ENCODE measurements around the gene ANG.
A peak's percentile ranks its signal among the peaks of the same experiment; 100 is the strongest.

The ANG gene

DNA sequence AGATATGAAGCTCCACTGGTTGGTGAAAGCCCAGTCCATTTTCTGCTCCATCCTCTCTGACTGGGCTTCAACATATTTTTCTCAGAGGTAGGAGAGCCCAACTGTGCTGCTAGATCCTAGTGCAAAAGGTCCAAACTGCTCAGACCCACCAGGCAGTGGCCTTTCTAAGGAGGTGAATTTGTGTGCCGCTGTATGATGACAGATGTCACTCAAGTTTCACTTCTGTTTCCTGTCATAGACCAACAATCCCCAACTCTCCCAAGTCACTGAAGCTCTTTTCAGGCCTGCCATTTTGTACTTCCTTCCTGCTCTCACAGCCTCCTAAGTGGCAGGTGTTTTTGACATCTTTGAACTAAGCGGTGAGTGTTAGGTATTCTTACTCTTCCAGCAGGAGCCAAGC, 20.6 kb upstream of the ANG start:
- peak overlapping the region; percentile 27; the same call in 1 of the 2 replicates for H3K4me3 ChIP-seq (ENCODE audit: low read length)
- H3K4me1 ChIP-seq (ENCODE audit: low read length), result peaks cover 26% of the 10 kb centered on the region
- peak overlapping the region; percentile 68 for H3K27ac ChIP-seq (ENCODE audit: low read length)
- TF ChIP-seq EZH2phosphoT487 (IDR thresholded peaks at IDR 0.05; ENCODE audit: low read depth), result no peak
- TF ChIP-seq, protein P1, sequence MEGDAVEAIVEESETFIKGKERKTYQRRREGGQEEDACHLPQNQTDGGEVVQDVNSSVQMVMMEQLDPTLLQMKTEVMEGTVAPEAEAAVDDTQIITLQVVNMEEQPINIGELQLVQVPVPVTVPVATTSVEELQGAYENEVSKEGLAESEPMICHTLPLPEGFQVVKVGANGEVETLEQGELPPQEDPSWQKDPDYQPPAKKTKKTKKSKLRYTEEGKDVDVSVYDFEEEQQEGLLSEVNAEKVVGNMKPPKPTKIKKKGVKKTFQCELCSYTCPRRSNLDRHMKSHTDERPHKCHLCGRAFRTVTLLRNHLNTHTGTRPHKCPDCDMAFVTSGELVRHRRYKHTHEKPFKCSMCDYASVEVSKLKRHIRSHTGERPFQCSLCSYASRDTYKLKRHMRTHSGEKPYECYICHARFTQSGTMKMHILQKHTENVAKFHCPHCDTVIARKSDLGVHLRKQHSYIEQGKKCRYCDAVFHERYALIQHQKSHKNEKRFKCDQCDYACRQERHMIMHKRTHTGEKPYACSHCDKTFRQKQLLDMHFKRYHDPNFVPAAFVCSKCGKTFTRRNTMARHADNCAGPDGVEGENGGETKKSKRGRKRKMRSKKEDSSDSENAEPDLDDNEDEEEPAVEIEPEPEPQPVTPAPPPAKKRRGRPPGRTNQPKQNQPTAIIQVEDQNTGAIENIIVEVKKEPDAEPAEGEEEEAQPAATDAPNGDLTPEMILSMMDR (IDR thresholded peaks at IDR 0.05; ENCODE audit: low read depth, low read length), result no peak
- H3K9ac ChIP-seq (ENCODE audit: low read length), result peak overlapping the region; percentile 7; the same call in 1 of the 2 replicates
- no peaks in the 10 kb centered on the region for H3K27me3 ChIP-seq (ENCODE audit: low read depth, low read length)
- peak overlapping the region; percentile 8; the same call in 1 of the 2 replicates for H2AFZ ChIP-seq (ENCODE audit: low read depth, low read length)
- no peaks in the 10 kb centered on the region for H3K79me2 ChIP-seq (ENCODE audit: low read length)
- H3K4me2 ChIP-seq (ENCODE audit: low read length), result peak overlapping the region; percentile 71
- no peaks in the 10 kb centered on the region for H3K36me3 ChIP-seq (replicated peaks; ENCODE audit: low read depth, low read length)
- no peaks in the 10 kb centered on the region for H3K9me3 ChIP-seq (ENCODE audit: insufficient read depth, low read length)
- no peaks in the 10 kb centered on the region; the same call in 1 of the 2 replicates for H4K20me1 ChIP-seq (ENCODE audit: insufficient read depth, low read length)

DNA sequence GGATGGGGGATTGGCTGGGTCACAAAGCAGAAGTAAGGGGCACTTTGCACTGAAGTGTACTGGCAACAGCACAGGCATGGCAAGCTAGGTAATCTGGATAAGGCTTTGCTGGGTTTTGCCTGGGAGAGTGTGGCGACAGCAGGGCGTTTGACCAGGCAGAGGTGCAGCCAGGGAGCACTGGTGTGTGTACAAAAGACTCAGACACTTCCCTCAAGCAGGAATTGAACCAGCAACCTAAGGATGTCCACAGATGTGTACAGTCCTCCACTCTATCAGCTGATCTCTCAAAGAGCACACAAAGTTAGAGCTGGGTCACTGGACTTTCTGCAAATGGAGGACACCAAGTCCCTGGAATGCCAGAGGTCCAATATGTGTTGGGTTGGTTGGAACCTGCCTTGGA, 19.6 kb upstream of the ANG start:
- peaks cover 26% of the 10 kb centered on the region for H3K4me1 ChIP-seq (ENCODE audit: low read length)
- H2AFZ ChIP-seq (ENCODE audit: low read depth, low read length), result no peak overlapping the region
- H3K79me2 ChIP-seq (ENCODE audit: low read length), result no peaks in the 10 kb centered on the region
- TF ChIP-seq, protein P1 (IDR thresholded peaks at IDR 0.05; ENCODE audit: low read depth, low read length), result no peak
- no peak for TF ChIP-seq EZH2phosphoT487 (IDR thresholded peaks at IDR 0.05; ENCODE audit: low read depth)
- H3K9me3 ChIP-seq (ENCODE audit: insufficient read depth, low read length), result no peaks in the 10 kb centered on the region
- H3K4me2 ChIP-seq (ENCODE audit: low read length), result no peak overlapping the region
- no peaks in the 10 kb centered on the region for H3K36me3 ChIP-seq (replicated peaks; ENCODE audit: low read depth, low read length)
- no peak overlapping the region for H3K4me3 ChIP-seq (ENCODE audit: low read length)
- no peaks in the 10 kb centered on the region for H4K20me1 ChIP-seq (ENCODE audit: insufficient read depth, low read length)
- no peaks in the 10 kb centered on the region for H3K27me3 ChIP-seq (ENCODE audit: low read depth, low read length)
- no peak overlapping the region for H3K9ac ChIP-seq (ENCODE audit: low read length)
- no peak overlapping the region for H3K27ac ChIP-seq (ENCODE audit: low read length)

DNA sequence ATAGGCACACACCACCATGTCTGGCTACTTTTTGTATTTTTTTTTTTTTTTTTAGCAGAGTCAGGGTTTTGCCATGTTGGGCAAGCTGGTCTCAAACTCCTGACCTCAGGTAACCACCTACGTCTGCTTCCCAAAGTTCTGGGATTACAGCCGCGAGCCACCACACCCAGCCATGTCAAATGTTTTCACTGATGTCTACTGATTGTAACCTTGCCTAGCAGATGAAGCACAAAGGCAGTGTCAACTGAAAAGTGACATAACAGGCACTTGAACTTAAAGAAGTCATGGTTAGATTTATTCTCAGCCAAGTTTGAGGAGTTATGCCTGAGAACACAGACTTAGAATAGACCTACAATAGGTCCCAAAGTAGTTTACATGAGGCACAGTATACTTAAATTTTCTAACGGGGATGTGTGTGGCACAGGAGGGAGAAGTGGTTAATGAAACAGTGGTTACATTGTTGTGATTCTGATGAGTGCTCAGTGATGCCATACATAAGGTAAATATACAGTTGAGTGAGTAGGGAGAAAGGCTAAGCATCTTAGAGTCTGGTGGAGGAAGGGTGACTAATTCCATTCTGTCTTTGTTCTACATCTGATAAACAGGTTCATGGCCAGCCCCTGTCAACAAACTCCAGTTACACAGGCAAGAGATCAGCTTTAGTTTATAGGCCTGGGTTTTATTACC, 16.8 kb upstream of the ANG start:
- TF ChIP-seq, protein P1 (IDR thresholded peaks at IDR 0.05; ENCODE audit: low read depth, low read length), result no peak
- no peak for TF ChIP-seq EZH2phosphoT487 (IDR thresholded peaks at IDR 0.05; ENCODE audit: low read depth)
- Histone ChIP-seq H3K4me2 (ENCODE audit: low read length) (no peak overlapping the region), H2AFZ (ENCODE audit: low read depth, low read length) (no peak overlapping the region), H3K4me3 (ENCODE audit: low read length) (no peak overlapping the region), H3K36me3 (replicated peaks; ENCODE audit: low read depth, low read length) (no peaks in the 10 kb centered on the region), H3K4me1 (ENCODE audit: low read length) (peaks cover 29% of the 10 kb centered on the region), H3K9ac (ENCODE audit: low read length) (no peak overlapping the region), H3K27me3 (ENCODE audit: low read depth, low read length) (no peaks in the 10 kb centered on the region; the same call in 1 of the 2 replicates), H3K27ac (ENCODE audit: low read length) (no peak overlapping the region), H4K20me1 (ENCODE audit: insufficient read depth, low read length) (no peaks in the 10 kb centered on the region), H3K9me3 (ENCODE audit: insufficient read depth, low read length) (no peaks in the 10 kb centered on the region), H3K79me2 (ENCODE audit: low read length) (no peaks in the 10 kb centered on the region)

DNA sequence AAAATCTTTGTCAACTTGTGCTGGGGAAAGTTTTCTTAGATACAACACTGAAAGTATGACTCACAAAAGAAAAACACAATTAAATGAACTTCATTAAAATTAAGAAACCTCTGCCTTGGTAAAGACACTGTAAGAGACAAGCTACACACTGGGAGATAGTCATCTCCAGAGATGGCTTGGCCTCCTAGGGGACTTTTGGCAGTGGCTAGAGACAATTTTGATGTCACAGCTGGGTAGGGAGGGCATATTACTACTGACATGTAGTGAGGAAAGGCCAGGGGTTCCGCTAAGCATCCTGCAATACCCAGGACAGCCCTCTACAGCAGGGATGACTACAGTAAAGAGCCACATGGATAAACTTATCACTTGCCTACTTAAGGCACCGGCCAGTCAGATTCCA, 12.9 kb upstream of the ANG start:
- no peaks in the 10 kb centered on the region for H4K20me1 ChIP-seq (ENCODE audit: insufficient read depth, low read length)
- peaks cover 14% of the 10 kb centered on the region for H3K4me1 ChIP-seq (ENCODE audit: low read length)
- no peak overlapping the region for H3K9ac ChIP-seq (ENCODE audit: low read length)
- no peaks in the 10 kb centered on the region; the same call in 1 of the 2 replicates for H3K27me3 ChIP-seq (ENCODE audit: low read depth, low read length)
- H3K4me2 ChIP-seq (ENCODE audit: low read length), result no peak overlapping the region
- no peaks in the 10 kb centered on the region for H3K9me3 ChIP-seq (ENCODE audit: insufficient read depth, low read length)
- H3K27ac ChIP-seq (ENCODE audit: low read length), result no peak overlapping the region
- H3K79me2 ChIP-seq (ENCODE audit: low read length), result no peaks in the 10 kb centered on the region
- H3K4me3 ChIP-seq (ENCODE audit: low read length), result no peak overlapping the region
- H2AFZ ChIP-seq (ENCODE audit: low read depth, low read length), result no peak overlapping the region
- H3K36me3 ChIP-seq (replicated peaks; ENCODE audit: low read depth, low read length), result no peaks in the 10 kb centered on the region
- no peak for TF ChIP-seq EZH2phosphoT487 (IDR thresholded peaks at IDR 0.05; ENCODE audit: low read depth)
- TF ChIP-seq, protein P1 (IDR thresholded peaks at IDR 0.05; ENCODE audit: low read depth, low read length), result no peak
